GM19328 (cell line): ENCODE results near the gene SNRNP200.
"Not testable (repeated sequence)": the region's sequence is repeated elsewhere in the genome, so short reads cannot be mapped to it uniquely, and the experiment has no call there.

Experiments
- ATAC-seq: cut with Tn5 transposase; IDR thresholded peaks from one replicate; pipeline ENCODE4 v1.9.1; 2021; ENCODE audit warnings: mild to moderate bottlenecking, moderate library complexity; ENCODE audit not compliant: unreplicated experiment

The SNRNP200 gene

DNA sequence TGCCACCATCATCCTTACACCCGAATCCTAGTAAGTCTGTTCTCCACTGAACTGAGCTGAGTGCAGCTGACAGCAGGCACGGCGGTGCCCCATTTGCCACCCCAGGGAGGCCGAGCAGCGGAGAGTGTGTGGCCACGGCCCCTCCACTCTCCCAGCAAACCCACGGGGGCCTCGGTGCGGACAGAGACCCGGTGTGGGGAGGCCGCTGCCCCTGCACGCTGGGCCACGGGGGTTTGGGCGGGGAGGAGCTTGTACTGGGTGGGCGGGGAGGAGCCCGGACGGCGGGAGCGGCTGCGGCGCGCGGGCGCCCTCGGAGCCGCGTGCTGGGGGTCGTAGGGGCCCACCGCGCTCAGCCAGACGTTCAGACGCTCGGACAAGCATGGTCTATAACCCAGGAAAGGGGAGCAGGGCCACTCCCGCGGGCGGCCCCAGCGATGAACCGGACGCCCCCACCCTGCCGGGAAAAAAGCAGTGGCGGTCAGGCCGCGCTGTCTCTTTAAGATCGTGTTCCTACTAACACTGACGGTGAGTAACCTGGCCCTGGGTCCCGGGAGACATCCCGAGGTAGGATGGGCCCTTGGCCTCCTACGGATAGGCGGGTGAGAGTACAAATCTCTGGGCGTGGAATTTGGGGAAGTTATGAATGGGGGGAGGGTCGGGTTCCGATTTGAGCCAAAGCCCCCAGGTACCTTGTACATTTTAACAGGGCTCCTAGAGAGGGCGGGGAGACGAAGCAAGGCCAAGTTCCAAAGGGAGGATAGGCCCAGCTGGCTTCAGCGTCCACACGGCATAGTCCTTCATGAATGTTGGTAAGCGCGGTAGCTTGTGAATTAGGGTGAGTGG, 19.9 kb upstream of the SNRNP200 start, which contains the start of gene ITPRIPL1:
Gene ITPRIPL1 (plus strand): TSS at position 277 of the 843 bp plus-strand sequence. CDS start 523 bp downstream, at position 800.
- ATAC-seq: no peak

- ATAC-seq: no peak
These were observed 19.3 kb upstream of the SNRNP200 start for GRCh38 chr2:96324721-96325040.

DNA sequence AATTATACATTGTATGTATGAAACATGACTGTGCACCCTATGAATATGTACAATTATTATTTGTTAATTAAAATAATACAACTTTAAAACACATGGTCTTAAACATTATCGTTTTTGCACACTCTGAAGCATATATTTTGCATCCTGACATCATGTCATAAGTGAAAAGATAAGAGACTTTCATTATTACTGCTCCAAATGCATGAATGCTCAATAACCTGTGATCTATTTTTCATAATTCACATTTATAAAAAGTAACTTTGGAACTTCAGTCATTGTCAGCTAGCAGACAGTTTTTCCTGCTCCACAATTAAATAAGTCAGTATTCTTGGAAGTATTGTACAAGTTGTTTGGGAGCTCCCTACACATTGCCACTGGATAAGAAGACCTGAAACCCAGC, 18.5 kb upstream of the SNRNP200 start:
- no peak for ATAC-seq

DNA sequence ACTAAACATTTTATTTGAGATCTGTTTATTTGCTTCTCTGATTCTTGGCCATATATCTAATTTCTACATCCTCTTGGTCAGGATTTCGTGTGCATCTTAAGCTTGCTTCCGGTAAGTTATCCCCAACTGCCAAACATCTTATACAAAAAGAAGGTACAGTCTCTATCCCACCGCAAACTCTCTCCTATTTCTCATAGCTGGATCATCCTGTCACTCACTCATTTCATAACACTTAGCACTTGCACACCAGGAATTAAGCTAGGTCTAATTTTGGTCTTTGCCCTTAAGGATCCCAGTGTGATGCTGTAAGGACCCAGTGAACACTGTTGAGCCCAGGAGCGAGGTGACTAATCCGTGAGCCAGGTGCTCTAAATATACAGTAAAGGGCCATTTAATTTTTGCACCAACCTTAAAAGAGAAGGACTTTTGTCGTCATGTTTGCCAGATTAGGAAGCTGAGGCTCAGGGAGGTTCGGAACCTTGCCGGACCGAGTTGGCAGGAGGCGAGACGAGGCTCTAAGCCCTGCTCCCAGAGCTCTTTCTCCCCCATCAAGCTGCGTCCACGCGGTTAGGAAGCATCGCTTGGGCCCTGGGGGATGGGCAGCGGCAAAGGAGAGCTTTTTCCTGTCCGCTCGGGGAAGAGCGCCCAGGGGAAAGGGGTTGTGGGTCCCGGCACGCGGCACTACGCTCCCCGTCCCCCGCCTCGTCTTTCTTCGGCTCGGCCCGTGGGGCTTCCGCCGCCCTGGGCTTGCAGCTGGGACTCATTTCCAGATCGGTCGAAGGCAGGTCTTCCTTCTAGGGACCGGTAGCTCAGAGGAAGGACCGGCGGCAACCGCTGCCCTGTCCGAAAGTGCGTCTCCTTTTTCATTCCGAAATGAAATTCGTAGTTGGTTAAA, 15.6 kb upstream of the SNRNP200 start:
- no peak for ATAC-seq

- ATAC-seq: no peak
These were observed 15.0 kb upstream of the SNRNP200 start for GRCh38 chr2:96320326-96320725.

DNA sequence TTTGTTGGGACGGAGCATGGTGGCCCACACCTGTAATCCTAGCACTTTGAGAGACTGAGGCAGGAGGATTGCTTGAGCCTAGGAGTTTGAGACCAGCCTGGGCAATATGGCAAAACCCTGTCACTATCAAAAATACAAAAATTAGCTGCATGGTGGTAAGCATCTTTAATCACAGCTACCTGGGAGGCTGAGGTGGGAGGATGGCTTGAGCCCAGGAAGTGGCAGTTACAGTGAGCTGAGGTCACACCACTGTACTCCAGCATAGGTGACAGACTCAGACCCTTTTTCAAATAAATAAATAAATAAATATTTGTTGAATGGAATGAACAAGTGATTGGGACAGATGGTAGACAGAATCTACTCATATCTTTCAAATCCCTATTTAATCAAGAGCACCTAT, 14.1 kb upstream of the SNRNP200 start:
- no peak for ATAC-seq

DNA sequence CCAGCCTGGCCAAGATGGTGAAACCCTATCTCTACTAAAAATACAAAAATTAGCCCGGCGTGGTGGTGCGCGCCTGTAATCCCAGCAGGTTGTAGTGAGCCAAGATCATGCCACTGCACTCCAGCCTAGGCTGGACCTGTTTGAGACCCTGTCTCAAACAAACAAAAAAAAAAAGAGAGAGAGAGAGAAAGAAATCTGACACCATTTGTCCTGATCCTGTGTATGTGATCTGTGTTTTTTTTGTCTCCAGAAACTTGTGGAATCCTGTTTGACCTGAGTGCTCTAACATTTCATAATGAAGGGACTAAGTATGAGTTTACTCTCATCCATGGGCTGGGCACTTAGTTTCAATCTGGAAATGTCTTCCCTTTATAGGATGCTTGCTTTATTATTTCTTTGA, 13.4 kb upstream of the SNRNP200 start:
- no peak for ATAC-seq

GRCh38 chr2:96317584-96317997, 12.2 kb upstream of the SNRNP200 start:
- ATAC-seq: no peak

DNA sequence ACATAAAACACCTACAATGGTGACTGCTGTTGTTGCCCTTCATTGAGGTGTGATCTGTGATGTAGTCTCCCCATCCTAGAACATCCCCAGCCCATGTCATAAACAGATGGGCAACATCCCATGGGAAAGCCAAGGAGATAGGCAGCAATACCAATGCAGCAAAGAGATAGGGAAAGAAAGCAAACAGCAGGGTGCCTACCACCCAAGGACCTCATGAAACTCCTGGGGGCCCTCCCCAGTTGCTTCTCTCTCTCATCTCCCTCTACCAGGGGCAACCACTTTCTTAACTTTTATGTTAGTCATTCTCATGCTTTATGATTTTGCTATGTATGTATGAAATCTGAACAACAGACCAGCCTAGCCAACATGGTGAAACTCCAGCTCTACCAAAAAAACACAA, 11.7 kb upstream of the SNRNP200 start:
- ATAC-seq: no peak

DNA sequence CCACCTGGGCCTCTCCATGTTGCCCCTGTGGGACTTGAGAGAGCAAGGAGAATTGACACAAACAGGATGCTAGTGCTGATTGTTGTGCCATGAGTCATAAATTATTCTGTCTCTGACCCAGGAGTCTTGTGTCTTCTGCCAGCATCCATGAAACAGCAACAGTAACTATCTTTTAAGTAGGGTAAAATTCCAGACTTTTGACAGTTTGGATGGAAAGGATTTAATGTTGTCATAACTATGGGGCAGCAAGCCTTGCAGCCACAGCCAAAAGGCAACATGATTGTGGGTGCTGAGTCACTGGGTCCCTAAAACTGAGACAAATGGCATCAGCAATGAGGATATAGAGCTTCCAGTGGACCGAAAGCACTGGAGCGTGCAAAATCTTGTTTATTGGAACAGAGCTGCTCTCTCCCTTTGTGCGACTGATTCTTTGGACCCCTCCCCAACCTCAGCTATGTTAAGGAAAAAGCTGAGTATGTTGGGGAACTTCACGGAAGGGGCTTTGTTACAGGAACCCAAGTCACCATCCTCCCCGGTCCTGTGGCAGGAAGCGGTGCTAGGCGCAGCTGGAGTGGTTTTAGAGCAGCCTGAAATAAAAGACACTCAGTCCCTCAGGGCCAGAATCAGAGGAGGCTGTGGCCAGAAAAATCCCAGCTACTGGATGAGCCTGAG, 10.2 kb upstream of the SNRNP200 start:
- no peak for ATAC-seq

DNA sequence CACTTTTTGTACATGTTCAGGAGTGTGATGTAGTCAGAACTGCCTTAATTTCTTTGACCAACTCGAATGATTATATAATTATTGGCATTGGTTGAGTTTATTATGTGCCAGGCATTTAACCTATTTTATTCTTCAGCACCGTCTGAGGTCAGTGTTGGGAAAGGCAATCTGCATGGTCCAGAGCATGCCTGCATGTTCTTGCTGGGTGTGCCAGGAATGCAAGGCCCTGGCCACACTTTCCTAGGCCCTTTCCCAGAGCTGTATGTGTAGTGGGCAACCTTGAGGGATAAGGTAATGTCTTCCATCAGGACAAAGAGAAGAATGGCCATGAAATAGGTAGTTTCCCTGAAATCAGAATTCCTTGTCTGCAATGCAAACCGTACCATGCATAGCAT, 9.7 kb upstream of the SNRNP200 start:
- no peak for ATAC-seq

GRCh38 chr2:96308248-96308647, 2.9 kb upstream of the SNRNP200 start:
- ATAC-seq: no peak

GRCh38 chr2:96306370-96306769, 1.0 kb upstream of the SNRNP200 start:
- ATAC-seq: no peak

DNA sequence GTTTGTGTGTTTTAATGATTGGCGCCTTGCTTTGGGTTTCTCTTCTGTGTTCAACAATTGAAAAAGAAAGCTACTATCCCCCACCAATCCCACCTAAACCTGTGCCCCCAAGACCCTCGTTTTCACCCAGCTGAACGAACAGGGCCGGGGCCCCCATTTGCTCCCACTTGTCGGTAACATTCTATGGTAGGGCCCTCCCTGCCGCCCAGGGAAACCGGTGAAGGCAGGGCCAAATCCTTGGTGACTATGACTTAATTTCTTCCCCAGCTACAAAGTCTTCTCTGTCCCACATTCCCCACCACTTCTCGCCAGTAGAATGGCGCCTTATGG, 598 bp upstream of the SNRNP200 start:
- no peak for ATAC-seq

DNA sequence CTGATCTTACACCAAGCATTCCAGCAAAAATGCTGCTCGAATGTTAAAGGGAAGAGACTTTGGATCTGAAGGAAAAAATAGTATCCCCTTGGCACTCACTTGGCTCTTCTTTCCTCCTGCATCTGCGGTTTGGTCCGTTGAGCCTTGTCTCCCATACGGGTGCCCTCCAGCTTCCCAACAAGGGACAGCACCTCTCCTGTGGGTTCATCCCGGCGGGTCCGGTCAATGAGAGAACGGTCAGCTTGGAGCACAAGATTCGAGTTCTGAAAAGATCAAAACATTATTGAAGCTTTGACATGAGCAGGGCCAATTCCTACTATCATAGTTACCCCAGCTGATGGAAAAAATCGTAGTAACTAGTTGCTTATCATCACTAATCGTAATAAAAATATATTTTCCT, 740 bp downstream of the SNRNP200 start:
- ATAC-seq: no peak

DNA sequence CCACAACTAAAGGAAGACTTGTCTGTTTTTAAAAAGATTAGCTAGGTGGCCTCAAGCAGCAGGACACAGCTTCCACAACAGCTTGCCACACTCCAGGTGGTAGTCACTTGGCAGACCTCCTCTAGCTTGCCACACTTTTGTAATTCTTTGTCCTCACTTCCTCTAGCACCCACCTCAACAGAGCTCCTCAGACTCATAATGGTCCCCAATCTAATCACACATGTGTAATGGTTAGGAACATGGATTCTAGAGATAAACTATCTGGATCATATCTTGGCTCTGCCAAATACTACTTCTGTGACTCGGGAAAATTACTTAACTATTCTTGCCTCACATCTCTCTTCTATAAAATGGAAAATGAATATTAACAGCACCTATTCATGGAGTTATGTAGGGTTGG, 3.5 kb downstream of the SNRNP200 start:
- ATAC-seq: no peak

DNA sequence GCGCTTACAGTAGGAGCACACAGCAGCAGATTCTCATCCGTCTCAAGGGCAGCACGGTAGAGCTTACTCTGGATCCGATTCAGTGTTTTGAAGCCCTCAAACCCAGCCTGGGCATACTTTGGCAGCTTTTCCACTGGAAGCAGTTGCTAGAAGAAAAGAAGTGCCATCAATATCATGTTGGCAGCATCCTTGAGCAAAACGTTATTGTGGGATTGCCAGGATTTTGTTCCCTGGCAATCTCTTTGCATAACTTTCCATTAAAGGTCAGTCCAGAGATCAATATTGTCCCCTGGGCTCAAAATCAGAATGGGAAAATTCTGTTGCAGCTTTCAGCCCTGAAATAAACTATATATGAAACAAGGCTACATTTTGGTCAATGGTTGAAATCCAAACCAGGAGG, 8.4 kb downstream of the SNRNP200 start:
- ATAC-seq: no peak

DNA sequence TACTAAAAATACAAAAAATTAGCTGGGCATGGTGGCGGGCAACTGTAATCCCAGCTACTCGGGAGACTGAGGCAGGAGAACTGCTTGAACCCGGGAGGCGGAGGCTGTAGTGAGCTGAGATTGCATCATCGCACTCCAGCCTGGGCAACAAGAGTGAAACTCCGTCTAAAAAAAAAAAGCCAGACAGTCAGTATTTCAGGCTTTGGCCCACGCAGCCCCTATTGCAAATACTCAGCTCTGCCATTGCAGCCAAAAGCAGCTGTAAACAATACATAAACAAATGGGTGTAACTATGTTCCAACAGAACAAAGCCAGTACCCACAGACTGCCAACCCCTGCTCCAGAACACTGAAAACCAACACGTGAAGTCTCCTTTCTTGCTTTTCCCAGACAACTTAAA, 11.1 kb downstream of the SNRNP200 start:
- ATAC-seq: not testable (repeated sequence)

DNA sequence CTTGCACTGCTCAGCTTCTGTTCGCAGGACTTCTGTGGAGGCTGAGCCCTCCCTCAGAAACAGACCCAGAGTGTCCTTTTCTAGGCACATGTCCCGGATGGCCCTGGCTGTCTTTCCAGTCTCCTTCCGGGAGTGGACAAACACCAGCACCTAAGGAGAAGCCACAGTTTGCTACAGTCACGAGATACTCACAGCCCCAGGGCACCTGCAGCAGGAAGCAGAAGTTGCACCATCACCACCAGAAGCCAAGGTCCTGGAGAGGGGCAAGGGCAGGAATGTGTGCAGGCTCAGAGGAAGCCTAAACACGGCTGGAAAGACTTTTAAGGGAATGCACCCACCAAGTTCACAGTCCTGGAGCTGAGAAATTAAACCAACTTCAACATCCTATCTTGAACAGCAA, 13.6 kb downstream of the SNRNP200 start:
- no peak for ATAC-seq

GRCh38 chr2:96287273-96287856, 18.0 kb downstream of the SNRNP200 start:
- ATAC-seq: no peak

DNA sequence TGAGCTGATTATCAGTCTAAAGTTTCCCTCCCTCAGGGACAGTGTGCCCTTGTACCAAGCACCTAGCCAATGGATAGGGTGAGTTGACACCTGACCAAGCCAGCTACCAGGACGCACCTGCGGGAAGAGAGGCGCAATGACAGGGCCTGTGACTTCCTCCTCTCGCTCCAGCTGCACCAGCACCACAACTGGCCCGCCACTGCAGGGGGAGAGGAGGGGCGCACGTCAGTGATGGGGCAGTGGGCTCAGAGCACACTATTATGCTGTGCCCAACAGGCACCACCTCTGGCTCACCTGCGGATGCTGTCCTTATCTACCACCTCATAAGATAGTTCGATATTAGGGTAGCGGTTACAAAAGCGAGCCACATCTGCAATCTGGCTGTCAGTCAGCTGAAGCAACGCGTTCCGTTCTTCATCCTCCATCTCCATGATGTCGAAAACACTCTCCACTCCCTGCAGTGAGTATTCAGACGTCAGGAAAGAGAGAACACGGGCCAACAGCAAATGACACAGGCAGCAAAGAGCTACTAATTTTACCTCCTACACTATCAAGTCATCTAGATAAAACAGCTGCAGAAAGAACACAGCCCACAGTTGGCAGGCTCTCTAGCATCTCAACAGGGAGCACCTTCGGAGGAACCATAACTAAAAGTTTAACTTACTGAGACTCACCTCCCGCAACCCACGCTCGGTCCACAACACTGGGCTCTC, 28.4 kb downstream of the SNRNP200 start:
- no peak for ATAC-seq
